Stimulated activated CD4-positive, alpha-beta T cell treated with anti-CD3 and anti-CD28 coated beads, Interleukin-4, amount 100 ng/mL, for 4 hours (primary cell): Measurements from ENCODE around the gene FOXRED2.
"Not testable (repeated sequence)": the region's sequence is repeated elsewhere in the genome, so short reads cannot be mapped to it uniquely, and the experiment has no call there.

Source experiments
- DNase-seq, 2 experiments: peaks; one replicate each; pipeline ENCODE4 v3.0.0-alpha.2; 2020

Gene FOXRED2

GRCh38 chr22:36506637-36507517 lies at the start of gene FOXRED2:
FOXRED2 (minus strand) TSS chr22:36507040; CDS start chr22:36506422, 618 bp downstream.
- DNase-seq = peak; percentile 87 to 90

- no peak for DNase-seq
Measured at GRCh38 chr22:36554098-36554497, 47.3 kb upstream of the FOXRED2 start.

- DNase-seq = no peak
Measured at GRCh38 chr22:36552289-36552688, 45.4 kb upstream of the FOXRED2 start.

GRCh38 chr22:36550701-36551495 lies 44.1 kb upstream of the FOXRED2 start:
- no peak for DNase-seq

GRCh38 chr22:36549033-36549432 lies 42.2 kb upstream of the FOXRED2 start:
- no peak for DNase-seq

GRCh38 chr22:36548606-36549005 lies 41.8 kb upstream of the FOXRED2 start:
- DNase-seq = no peak

GRCh38 chr22:36546932-36547331 lies 40.1 kb upstream of the FOXRED2 start:
- no peak for DNase-seq

- DNase-seq = peak in 1 of 2 experiments; percentile 30
Measured at GRCh38 chr22:36546092-36546804, 39.4 kb upstream of the FOXRED2 start.

- no peak for DNase-seq
Measured at GRCh38 chr22:36544107-36544620, 37.3 kb upstream of the FOXRED2 start.

GRCh38 chr22:36541831-36542411 lies 35.1 kb upstream of the FOXRED2 start:
- DNase-seq = peak; percentile 41 to 53

- no peak for DNase-seq
Measured at GRCh38 chr22:36540867-36541642, 34.2 kb upstream of the FOXRED2 start.

- DNase-seq = no peak
Measured at GRCh38 chr22:36538529-36538928, 31.7 kb upstream of the FOXRED2 start.

- DNase-seq = no peak
Measured at GRCh38 chr22:36536717-36537116, 29.9 kb upstream of the FOXRED2 start.

- not testable (repeated sequence) for DNase-seq
Measured at GRCh38 chr22:36533320-36533719, 26.5 kb upstream of the FOXRED2 start.

- DNase-seq = no peak
Measured at GRCh38 chr22:36532466-36532865, 25.6 kb upstream of the FOXRED2 start.

- DNase-seq = peak; percentile 93 to 99
Measured at GRCh38 chr22:36528795-36529751, 22.2 kb upstream of the FOXRED2 start, which contains the start of gene EIF3D. EIF3D (minus strand) TSS chr22:36529166; CDS start chr22:36526121, 3,045 bp downstream.

- DNase-seq = no peak
Measured at GRCh38 chr22:36528341-36528740, 21.5 kb upstream of the FOXRED2 start.

- no peak for DNase-seq
Measured at GRCh38 chr22:36522662-36523061, 15.8 kb upstream of the FOXRED2 start.

- DNase-seq = no peak
Measured at GRCh38 chr22:36520423-36520822, 13.6 kb upstream of the FOXRED2 start.

- DNase-seq = not testable (repeated sequence)
Measured at GRCh38 chr22:36519906-36520305, 13.1 kb upstream of the FOXRED2 start.
